ENCODE measurements around the gene ATP11A.

DNA sequence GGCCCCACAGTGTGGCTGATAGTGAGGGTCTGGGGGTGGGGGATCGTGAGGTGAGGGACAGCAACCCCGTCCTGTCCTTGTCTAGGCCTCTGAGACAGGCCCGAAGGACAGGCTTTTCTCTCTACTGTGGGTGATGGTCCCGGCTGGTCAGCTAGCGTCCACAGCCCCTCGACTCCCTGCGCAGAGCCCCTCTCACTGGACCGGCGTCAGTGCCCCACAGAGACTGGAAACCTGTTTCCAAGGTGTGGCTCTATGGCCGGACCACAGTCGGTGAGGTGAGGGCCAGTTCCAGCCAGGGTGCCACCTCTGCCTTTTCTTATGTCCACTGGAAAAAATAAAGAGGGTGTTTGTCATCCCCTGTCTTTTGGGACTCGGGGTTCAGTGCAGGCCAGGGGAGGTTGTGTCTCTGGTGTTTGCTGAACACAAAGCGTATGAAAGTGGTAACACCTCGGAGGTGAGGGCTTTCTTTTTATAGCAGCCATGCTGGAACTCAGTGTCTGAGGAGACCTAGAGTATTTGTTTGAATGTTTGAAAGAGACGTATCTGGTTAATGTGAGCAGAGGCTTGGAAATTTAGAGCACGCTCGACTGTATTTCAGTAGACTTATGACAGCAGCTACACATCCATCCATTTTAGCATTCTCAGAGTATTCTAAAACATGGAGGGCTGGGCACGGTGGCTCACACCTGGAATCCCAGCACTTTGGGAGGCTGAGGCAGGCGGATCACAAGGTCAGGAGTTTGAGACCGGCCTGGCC is 22.8 kb downstream of the ATP11A start:
- TF ChIP-seq EZH2 (IDR thresholded peaks at IDR 0.05; ENCODE audit: borderline replicate concordance) (no peak), CTCF (IDR thresholded peaks at IDR 0.05; ENCODE audit: poor library complexity) (no peak)
